CD4-positive, alpha-beta T cell (primary cell): ENCODE results near the gene LANCL2. TPM values are rescaled to one million over a fixed set of nuclear protein-coding genes. Genes with fewer than 3 reads are reported as not detected.

Experiments used
- ATAC-seq: fragments of 200-7000 bp; cut with Tn5 transposase; one replicate; pipeline ENCODE4 v1.10.0; 2022; ENCODE audit warnings: mild to moderate bottlenecking; ENCODE audit not compliant: poor library complexity
- CTCF ChIA-PET: fragments of 350-600 bp; sonication (Branson Sonifier 250); formaldehyde crosslinking; loops from one replicate; lab custom pipeline; 2021; ENCODE audit warnings: antibody characterized with exemption, inconsistent platforms; lab: Charles Lee
- POLR2A ChIA-PET: fragments of 350-600 bp; sonication (Branson Sonifier 250); formaldehyde crosslinking; loops from one replicate; lab custom pipeline; 2021; ENCODE audit warnings: antibody characterized with exemption, inconsistent platforms; lab: Charles Lee
- DNase-seq, 14 experiments: peaks; one replicate each; pipeline ENCODE4 v3.0.0-alpha.2; 2013 to 2020; ENCODE audit warnings: mixed read lengths in 2 of 14
- H3K27ac ChIP-seq, 2 donors: one replicate each; pipeline versions ENCODE4 v1.5.1 to v1.7.0; 2013; ENCODE audit warnings: low read length in 2 of 2, low read depth in 1 of 2, mild to moderate bottlenecking in 1 of 2
- H3K27me3 ChIP-seq, 2 experiments: 1 replicate in 1 of 2; 2 replicates in 1 of 2; pipeline versions ENCODE4 v1.6.1 to v1.7.0; 2013; ENCODE audit warnings: low read length in 2 of 2, control low read depth in 1 of 2, mild to moderate bottlenecking in 1 of 2, moderate library complexity in 1 of 2; ENCODE audit not compliant: insufficient read depth in 2 of 2, control insufficient read depth in 1 of 2
- H3K36me3 ChIP-seq: one replicate; pipeline ENCODE4 v1.6.1; 2013; ENCODE audit warnings: low read length, control low read depth; ENCODE audit not compliant: insufficient read depth
- H3K4me1 ChIP-seq: one replicate; pipeline ENCODE4 v1.6.1; 2013; ENCODE audit warnings: low read length, control low read depth; ENCODE audit not compliant: insufficient read depth
- H3K4me3 ChIP-seq: one replicate; pipeline ENCODE4 v1.5.1; 2013; ENCODE audit warnings: mild to moderate bottlenecking, low read length, moderate library complexity
- H3K9me3 ChIP-seq, 2 experiments: 1 replicate in 1 of 2; 2 replicates in 1 of 2; pipeline versions ENCODE4 v1.6.1 to v1.7.0; 2013; ENCODE audit warnings: low read length in 2 of 2, mild to moderate bottlenecking in 2 of 2, control low read depth in 1 of 2, moderate library complexity in 1 of 2; ENCODE audit not compliant: control insufficient read depth in 1 of 2, insufficient read depth in 1 of 2
- H3K27ac Mint-ChIP-seq: one replicate; pipeline ENCODE4 v1.8.0; 2020; ENCODE audit warnings: mixed read lengths
- H3K27me3 Mint-ChIP-seq: one replicate; pipeline ENCODE4 v1.8.0; 2021; ENCODE audit warnings: mixed read lengths
- H3K36me3 Mint-ChIP-seq: one replicate; pipeline ENCODE4 v1.8.0; 2021; ENCODE audit warnings: low read depth, mixed read lengths
- H3K4me1 Mint-ChIP-seq: one replicate; pipeline ENCODE4 v1.8.0; 2021; ENCODE audit warnings: low read depth, mixed read lengths
- H3K4me3 Mint-ChIP-seq: one replicate; pipeline ENCODE4 v1.8.0; 2020; ENCODE audit warnings: mild to moderate bottlenecking, mixed read lengths
- H3K9me3 Mint-ChIP-seq: one replicate; pipeline ENCODE4 v1.8.0; 2020; ENCODE audit warnings: mixed read lengths
- CTCF ChIP-seq: fragments of 200-600 bp; IDR thresholded peaks from one replicate; pipeline ENCODE4 v1.8.0; 2022; ENCODE audit warnings: antibody characterized with exemption, mild to moderate bottlenecking
- intact Hi-C, 2 experiments: fragments of 100-400 bp; cut with DNase I in 1 of 2; cut with micrococcal nuclease in 1 of 2; formaldehyde crosslinking; loops; one replicate each; pipeline versions ENCODE4 v1.15.1 to v1.9.0; 2023 to 2025; cut with DNase I, micrococcal nuclease
- total RNA-seq, 174 experiments: library from RNA in 2 of 174; stranded (reverse) in 2 of 174; gene quantifications; one replicate each; pipeline ENCODE4 v1.2.3 and lab custom pipeline; 2021 to 2026

The LANCL2 gene
- total RNA-seq, 2 experiments from 2014 or later = 7.1 to 9.0 TPM

- H3K4me3 Mint-ChIP-seq = peak overlapping the region; percentile 99
- intact Hi-C loops = loop anchor here (2.0 to 10.0 kb wide), 10 partner anchors 46 to 741 kb away; partner anchors contain the start of genes CHCHD2 (in 2 of the 2), MRPS17 (in 2 of the 2), VOPP1 (in 2 of the 2) and CCT6A (in 1 of the 2)
- Histone ChIP-seq H3K9me3 (no peaks in the 10 kb centered on the region), H3K27ac (peak overlapping the region; percentile 94 to 98), H3K4me1 (peaks cover 16% of the 10 kb centered on the region), H3K27me3 (no peaks in the 10 kb centered on the region), H3K4me3 (peak overlapping the region; percentile 72), H3K36me3 (no peaks in the 10 kb centered on the region)
- peak; percentile 87 to 98 (median 94) for DNase-seq
- CTCF ChIA-PET = interaction anchor here (0.6 to 2.6 kb wide), 5 partner anchors 10 to 606 kb away, joined by 3 to 7 read pairs (median 4); no protein-coding TSS in a partner anchor
- H3K9me3 Mint-ChIP-seq = no peaks in the 10 kb centered on the region
- no peak for TF ChIP-seq CTCF
- H3K36me3 Mint-ChIP-seq = peaks cover 20% of the 10 kb centered on the region
- POLR2A ChIA-PET = interaction anchor here (0.8 to 2.6 kb wide), 22 partner anchors 9 to 741 kb away, joined by 3 to 28 read pairs (median 4); partner anchors contain the start of genes CCT6A, CHCHD2, PSPH and SEC61G
- H3K4me1 Mint-ChIP-seq = peaks cover 10% of the 10 kb centered on the region
- no peak overlapping the region for H3K27ac Mint-ChIP-seq
- H3K27me3 Mint-ChIP-seq = no peaks in the 10 kb centered on the region
- peak; percentile 85 for ATAC-seq
Measured at GRCh38 chr7:55365675-55366460, 731 bp downstream of the LANCL2 start.

- intact Hi-C loops = loop anchor here (2.0 to 10.0 kb wide), 9 partner anchors 46 to 741 kb away; partner anchors contain the start of genes CHCHD2 (in 2 of the 2), MRPS17 (in 2 of the 2), VOPP1 (in 2 of the 2) and CCT6A (in 1 of the 2)
- H3K4me3 ChIP-seq = peak overlapping the region; percentile 72
- no peaks in the 10 kb centered on the region for H3K27me3 Mint-ChIP-seq
- peaks cover 20% of the 10 kb centered on the region for H3K36me3 Mint-ChIP-seq
- no peaks in the 10 kb centered on the region for H3K9me3 Mint-ChIP-seq
- no peaks in the 10 kb centered on the region for H3K9me3 ChIP-seq
- peaks cover 16% of the 10 kb centered on the region for H3K4me1 ChIP-seq
- peaks cover 10% of the 10 kb centered on the region for H3K4me1 Mint-ChIP-seq
- peak overlapping the region; percentile 99 for H3K4me3 Mint-ChIP-seq
- H3K27me3 ChIP-seq = no peaks in the 10 kb centered on the region
- ChIA-PET CTCF (interaction anchor here (0.6 to 1.1 kb wide), 3 partner anchors 67 to 607 kb away, joined by 3 to 4 read pairs (median 4); no protein-coding TSS in a partner anchor), POLR2A (interaction anchor here (0.8 to 2.6 kb wide), 18 partner anchors 8 to 740 kb away, joined by 3 to 28 read pairs (median 6); partner anchors contain the start of genes CCT6A, CHCHD2, PSPH and SEC61G)
- H3K36me3 ChIP-seq = no peaks in the 10 kb centered on the region
- no peak for ATAC-seq
- H3K27ac Mint-ChIP-seq = no peak overlapping the region
- H3K27ac ChIP-seq = peak overlapping the region; percentile 94 to 98
- no peak for TF ChIP-seq CTCF
- peak in 6 of 14 experiments; percentile 9 to 51 (median 22) for DNase-seq
Measured at GRCh38 chr7:55366461-55367070, 1.4 kb downstream of the LANCL2 start.

GRCh38 chr7:55367283-55367840 lies 2.2 kb downstream of the LANCL2 start:
- Mint-ChIP-seq H3K27ac (no peak overlapping the region), H3K4me1 (peaks cover 10% of the 10 kb centered on the region), H3K9me3 (no peaks in the 10 kb centered on the region), H3K27me3 (no peaks in the 10 kb centered on the region), H3K4me3 (peak overlapping the region; percentile 99), H3K36me3 (peaks cover 20% of the 10 kb centered on the region)
- Histone ChIP-seq H3K4me3 (peak overlapping the region; percentile 72), H3K27me3 (no peaks in the 10 kb centered on the region), H3K36me3 (no peaks in the 10 kb centered on the region), H3K4me1 (peaks cover 16% of the 10 kb centered on the region), H3K27ac (peak overlapping the region in 1 of 2 donors; percentile 98), H3K9me3 (no peaks in the 10 kb centered on the region)
- ChIA-PET CTCF (no interaction called here), POLR2A (interaction anchor here (2.3 to 2.6 kb wide), 4 partner anchors 102 to 697 kb away, joined by 14 to 28 read pairs (median 24); partner anchors contain the start of genes SEC61G, SUMF2 and VOPP1)
- DNase-seq (peak in 1 of 14 experiments; percentile 13), ATAC-seq (no peak)
- intact Hi-C loops = loop anchor here (2.0 to 10.0 kb wide), 9 partner anchors 45 to 740 kb away; partner anchors contain the start of genes CHCHD2 (in 2 of the 2), MRPS17 (in 2 of the 2), VOPP1 (in 2 of the 2) and CCT6A (in 1 of the 2)
- TF ChIP-seq CTCF = no peak
